GM18868 (cell line): ENCODE results near the gene KTN1.
A peak's percentile ranks its signal among the peaks of the same experiment; 100 is the strongest.

Source experiments
- ATAC-seq: cut with Tn5 transposase; IDR thresholded peaks from one replicate; pipeline ENCODE4 v1.9.1; 2021; ENCODE audit warnings: mild to moderate bottlenecking, moderate library complexity; ENCODE audit not compliant: unreplicated experiment

The KTN1 gene

DNA sequence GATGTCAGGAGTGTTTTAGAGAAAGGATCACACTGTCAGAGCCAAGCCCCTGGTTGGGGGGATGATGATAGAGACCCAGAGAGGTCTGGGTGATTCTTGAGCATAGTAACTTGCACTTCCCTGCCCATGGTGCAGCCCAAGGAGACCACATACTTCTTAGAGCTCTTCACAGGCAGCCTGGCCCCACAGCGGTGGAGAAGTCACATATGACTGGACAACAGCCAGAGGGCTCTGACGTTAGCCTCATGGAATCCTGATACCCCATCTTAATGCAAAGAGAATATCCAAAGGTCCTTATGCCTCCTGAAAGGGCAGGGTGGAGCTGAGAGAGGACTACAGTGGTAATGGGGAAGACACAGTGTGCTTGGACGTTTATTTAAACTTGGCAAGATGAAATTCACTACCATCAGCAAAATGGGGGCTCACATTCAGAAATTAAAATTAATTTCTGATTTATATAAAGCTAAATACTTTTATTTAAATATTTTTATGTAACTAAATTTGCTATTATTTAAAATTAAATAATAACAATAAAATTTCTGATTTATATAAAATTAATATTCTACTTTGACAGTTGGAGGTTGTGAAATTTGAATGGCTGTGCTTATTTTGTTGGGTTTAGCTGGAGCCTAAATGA is 131.3 kb downstream of the KTN1 start:
- ATAC-seq, result no peak

DNA sequence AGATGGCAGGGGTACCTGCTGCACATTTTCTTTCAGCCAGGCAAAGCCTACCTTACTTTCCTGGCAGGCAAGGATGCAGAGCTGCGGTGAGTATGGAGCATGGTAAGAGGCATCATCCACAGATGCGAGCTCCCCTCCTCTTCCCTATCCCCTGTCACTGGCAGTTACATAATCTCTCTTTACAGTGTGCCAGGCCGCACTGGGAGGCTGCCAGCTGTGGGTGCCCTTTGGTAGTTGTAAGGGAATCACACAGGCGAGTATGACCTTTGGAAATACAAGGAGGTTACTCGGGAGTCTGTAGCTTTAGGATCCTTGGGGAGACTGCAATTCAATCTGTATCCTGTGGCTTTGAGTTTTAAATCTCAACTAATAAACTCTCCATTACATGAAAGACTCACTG is 132.5 kb downstream of the KTN1 start:
- no peak for ATAC-seq

DNA sequence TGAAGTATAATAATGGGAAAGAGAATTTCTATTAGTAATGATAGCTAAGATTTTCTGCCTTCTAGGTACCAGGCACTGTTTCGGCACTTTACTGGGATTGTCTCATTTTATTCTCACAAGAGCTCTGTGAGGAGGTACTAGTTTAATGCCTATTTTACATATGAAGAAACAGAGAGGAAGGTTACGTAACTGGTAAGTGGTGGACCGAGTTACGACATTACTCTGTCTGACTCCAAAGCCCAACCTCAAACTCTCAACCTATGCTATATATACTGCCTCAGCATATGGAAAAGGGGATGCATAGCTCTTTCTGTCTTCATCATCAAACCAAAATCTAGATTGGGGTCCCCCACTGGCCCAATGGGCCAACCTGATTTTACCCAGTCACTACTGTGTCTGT is 133.5 kb downstream of the KTN1 start:
- ATAC-seq, result no peak

DNA sequence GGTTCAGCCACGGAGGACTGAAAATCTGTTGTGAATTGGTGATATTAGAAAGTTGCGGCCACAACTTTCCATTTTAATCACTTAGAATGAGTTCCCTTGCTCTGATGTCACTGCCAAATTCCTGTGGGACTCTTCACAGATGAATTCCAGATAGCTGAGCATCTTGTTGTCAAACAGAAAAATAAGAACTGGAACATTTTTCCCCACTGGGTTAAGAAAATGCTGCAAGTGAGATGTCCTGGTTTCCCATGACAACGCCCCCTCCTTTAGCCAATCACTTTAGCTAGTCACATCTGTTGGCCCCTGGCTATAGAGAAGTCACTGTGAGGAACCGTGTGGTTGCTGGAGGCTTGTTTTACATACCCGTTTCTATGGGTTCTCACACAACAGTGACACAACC is 135.9 kb downstream of the KTN1 start:
- ATAC-seq, result peak; percentile 85

DNA sequence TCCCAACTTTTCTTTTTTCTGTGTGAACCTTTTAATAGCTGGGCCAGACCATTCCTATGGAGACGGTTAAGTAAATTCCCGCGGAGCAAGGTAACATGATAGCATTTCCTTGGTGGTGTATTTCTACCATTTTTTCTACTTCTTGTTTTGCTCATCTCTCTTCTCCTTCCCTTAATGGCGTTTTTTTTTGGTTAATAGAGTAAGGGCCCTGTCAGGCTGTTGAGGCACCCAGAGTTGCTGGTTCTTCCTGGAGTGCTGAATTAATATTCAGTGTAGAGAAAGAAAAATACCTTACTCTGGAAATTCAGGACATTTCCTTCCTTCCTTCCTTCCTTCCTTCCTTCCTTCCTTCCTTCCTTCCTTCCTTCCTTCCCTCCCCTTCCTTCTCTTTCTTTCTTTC is 137.6 kb downstream of the KTN1 start:
- no peak for ATAC-seq

DNA sequence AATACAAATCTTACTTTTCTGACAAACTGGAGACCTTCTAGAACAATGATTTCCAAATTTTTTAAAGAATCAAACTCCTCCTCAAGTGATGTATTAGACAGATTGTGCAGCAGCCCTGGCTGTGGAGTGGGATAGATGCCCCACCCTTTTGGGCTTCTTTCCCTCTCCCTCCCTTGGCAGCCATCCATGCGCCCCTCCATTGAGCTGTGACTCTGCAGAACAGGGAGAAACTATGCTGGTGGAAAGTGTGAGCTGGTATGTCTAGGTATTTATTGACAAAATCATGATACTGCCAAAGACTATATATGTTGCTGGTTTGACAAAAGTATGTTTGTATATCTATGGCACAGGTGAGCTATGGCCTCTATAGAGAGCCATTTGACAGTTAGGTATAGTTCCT is 138.5 kb downstream of the KTN1 start:
- ATAC-seq, result no peak

DNA sequence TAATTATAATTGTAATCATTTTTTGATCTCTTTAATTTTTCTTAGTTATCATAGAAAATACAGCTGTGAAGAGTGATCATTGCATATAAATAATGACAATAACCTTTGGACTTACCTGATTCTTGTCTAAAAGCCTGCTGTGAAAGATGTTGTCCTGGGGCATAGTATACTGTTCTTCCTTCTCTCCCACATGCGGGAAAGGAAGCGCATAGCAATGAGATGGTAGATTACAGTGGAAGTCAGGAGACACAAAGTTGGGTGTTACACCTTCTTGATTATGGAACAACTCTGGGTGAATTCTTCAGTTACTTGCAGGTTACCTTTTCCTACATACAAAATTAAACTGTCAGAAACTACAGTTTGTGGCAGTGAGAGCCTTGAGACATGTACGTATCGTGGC is 140.8 kb downstream of the KTN1 start:
- no peak for ATAC-seq

DNA sequence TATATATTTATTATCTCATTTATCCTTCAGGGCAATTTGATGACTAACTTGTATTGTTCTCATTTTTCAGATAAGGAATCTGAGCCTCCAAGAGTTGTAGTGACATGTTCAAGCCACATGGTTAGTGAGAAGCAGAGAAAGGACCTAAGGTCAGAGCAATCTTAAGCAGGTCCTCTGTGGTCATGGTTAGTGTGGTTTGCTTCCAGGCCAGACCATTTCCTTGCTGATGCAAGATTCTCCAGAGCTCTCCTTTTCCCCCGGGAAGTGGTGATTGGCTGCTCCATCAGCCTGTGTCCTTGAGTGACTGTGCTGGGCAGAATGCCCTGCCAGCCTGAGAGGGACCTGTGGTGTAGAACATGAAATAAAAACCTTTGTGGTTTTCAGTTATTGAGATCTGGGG is 141.3 kb downstream of the KTN1 start:
- no peak for ATAC-seq

DNA sequence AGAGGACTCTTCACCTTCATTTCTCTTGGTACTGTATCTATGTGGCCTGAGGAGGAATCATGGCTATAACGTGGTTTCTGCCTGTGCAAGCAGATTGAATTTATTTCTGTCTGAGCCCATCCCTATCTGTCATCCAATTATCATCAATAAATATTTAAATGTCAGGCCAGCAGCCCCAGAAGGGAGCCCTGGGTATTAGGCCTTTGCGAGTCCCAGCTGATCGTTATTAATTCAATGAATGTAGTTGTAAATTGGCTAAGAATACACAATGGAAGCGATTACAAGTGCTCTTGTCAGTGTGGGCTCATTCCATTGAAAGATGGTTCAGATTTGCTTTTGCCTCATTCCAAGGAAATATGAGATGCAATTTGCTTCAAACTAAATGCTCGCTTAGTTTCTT is 142.0 kb downstream of the KTN1 start:
- ATAC-seq, result no peak

DNA sequence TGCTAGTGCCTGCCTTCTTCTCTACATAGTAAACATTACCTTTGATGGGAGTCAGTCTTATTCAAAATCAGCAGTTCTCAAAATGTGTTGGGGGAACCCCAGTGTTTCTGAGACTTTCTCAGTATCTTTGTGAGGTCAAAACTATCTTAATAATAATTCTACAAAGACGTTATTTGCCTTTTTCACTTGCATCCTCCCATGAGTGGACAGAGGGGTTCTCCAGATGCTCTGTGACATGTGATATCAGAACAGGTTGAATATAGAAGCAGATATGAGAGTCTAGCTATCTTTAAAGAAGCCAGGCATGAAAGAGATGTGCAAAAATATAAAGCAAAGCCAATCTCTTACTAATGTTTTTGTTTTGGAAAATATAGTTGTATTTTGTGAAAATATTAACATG is 144.7 kb downstream of the KTN1 start:
- peak; percentile 74 for ATAC-seq

DNA sequence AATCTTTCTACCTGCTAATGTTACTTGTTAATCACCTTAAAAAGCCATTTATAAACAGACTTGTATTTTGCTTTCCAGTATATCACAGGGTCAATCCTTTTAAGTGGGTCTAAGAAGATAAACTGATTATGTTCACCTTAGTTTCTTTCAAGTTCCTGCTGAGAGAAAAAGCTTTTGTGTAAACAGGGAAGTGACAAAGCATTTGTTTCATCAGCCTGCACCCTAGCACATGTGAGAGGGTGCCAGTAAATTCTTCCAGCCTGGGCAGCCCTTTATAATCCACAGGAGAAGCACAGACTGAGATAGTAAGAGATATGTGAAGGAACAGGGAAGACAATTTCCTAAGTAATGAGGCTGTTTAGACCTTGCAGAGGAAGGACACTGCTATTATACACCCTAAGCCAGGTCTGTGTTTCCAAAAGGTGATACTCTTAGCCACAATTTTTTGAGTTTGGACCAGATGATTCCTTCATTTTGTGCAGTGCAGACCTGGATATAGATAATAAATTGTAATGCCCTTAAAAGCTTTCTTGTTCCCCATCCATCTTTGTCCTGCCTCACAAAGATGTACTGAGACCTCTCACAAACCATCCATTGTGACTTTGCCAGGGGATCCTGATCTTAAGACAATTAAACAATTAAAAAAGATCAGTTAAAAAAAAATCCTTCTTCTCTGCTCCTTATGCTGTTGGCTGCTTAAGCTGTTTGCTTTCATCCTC is 150.7 kb downstream of the KTN1 start:
- no peak for ATAC-seq

DNA sequence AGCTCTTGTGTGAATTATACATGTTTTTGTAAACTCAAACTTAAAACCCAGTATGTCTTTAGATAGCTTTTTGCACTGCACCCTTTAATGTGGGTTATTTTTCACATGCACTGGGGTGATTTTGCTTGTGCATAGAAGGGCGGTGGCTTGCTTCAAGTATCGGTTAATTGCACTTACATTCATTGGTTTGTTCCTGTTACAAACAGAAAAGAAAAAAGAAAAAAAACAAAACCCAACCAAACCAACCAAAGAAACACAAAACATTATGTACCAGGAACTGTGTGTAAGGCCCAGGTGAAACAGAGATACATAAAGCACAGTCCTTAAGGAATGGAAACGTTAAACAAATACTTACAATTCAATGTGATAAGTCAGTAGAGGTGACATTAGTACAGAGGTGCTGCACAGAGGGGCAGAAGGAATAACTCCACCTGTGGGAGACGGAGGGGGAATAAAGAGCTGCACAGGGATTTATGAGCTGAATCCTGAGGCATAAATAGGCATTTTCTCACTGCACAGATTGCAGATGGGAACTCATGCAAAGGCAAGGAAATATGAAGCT is 151.4 kb downstream of the KTN1 start:
- ATAC-seq, result no peak

DNA sequence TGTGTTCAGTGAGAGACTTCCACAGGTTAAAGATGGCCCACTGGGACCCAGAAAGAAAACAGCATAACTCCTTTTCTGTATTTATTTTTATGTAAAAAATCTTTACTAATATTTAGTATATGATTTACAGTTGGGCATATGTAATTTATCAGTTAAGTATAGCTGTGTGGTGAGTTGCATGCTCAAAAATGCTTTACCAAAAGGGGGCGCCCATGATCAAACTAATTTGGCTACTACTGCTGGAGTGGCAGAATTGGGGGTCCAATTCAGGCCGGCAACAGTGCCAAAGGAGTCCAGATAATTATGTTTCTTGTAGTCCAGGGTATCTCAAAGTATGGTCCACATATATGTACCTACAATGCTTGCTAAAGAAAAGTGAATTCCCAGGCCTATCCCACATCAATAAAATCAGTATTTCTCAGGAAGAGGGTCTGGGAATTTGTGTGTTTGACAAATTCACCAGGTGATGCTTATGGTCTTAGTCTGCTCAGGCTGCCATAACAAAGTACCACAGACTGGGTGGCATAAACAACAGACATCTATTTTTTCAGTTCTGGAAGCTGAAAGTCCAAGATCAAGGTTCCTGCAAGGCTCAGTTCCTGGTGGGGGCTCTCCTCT is 152.0 kb downstream of the KTN1 start:
- no peak for ATAC-seq

DNA sequence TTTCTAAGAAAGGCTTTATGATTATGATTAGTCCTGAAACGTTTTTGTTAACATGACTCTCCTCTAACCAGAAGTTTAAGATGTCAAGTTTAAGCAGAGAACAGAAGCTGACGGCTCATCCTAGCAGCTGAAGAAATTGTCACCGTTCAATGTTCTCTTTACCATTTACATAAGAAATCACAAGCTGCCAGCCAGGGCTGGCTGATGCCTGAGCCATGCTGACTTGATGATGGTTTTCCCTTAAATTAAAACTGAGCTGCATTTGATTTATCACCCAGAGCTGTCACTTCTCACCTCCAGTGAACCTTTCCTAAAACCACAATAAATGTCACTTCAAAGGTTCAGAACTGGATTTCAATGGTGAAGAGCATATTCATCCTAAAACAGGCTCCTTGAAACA is 153.6 kb downstream of the KTN1 start:
- ATAC-seq, result no peak
